GM23338 (cell line): ENCODE results near the gene WDR73. TPM values are rescaled to one million over a fixed set of nuclear protein-coding genes. Genes with fewer than 3 reads are reported as not detected.
A peak's percentile ranks its signal among the peaks of the same experiment; 100 is the strongest.

Experiments
- ATAC-seq: fragments of 200-7000 bp; cut with Tn5 transposase; 3 replicates; pipeline ENCODE4 v1.9.1; 2020
- DNase-seq: peaks from one replicate; pipeline ENCODE4 v3.0.0-alpha.2; 2015; ENCODE audit warnings: low spot score
- H2AFZ ChIP-seq: fragments of 200-600 bp; sonication (generic); 2 replicates; pipeline ENCODE4 v1.8.0; 2016; ENCODE audit warnings: antibody characterized with exemption, mild to moderate bottlenecking, moderate library complexity
- H3F3A ChIP-seq: fragments of 200-600 bp; sonication (generic); replicated peaks from 2 replicates; pipeline ENCODE4 v1.8.0; 2017; ENCODE audit warnings: antibody characterized with exemption, mixed run types, low read depth
- H3K27ac ChIP-seq: fragments of 200-600 bp; sonication (generic); 2 replicates; pipeline ENCODE4 v1.6.1; 2016; ENCODE audit warnings: low read depth
- H3K27me3 ChIP-seq: fragments of 200-600 bp; sonication (generic); 2 replicates; pipeline ENCODE4 v1.8.0; 2016; ENCODE audit warnings: mild to moderate bottlenecking, mixed run types, moderate library complexity; ENCODE audit not compliant: insufficient read depth
- H3K36me3 ChIP-seq: fragments of 200-600 bp; sonication (generic); 2 replicates; pipeline ENCODE4 v1.8.0; 2016; ENCODE audit warnings: mild to moderate bottlenecking; ENCODE audit not compliant: insufficient read depth
- H3K4me1 ChIP-seq: fragments of 200-600 bp; sonication (generic); 2 replicates; pipeline ENCODE4 v1.8.0; 2016; ENCODE audit warnings: mild to moderate bottlenecking, moderate library complexity; ENCODE audit not compliant: insufficient read depth
- H3K4me2 ChIP-seq: fragments of 200-600 bp; sonication (generic); 2 replicates; pipeline ENCODE4 v1.7.1; 2017; ENCODE audit warnings: mixed run types
- H3K4me3 ChIP-seq: fragments of 200-600 bp; sonication (generic); 2 replicates; pipeline ENCODE4 v1.6.1; 2016; ENCODE audit warnings: mixed run types
- H3K79me2 ChIP-seq: fragments of 200-600 bp; sonication (generic); replicated peaks from 2 replicates; pipeline ENCODE4 v1.8.0; 2017; ENCODE audit warnings: mild to moderate bottlenecking; ENCODE audit not compliant: insufficient read depth
- H3K9me2 ChIP-seq: fragments of 200-600 bp; sonication (generic); 2 replicates; pipeline ENCODE4 v1.8.0; 2017; ENCODE audit not compliant: insufficient read depth
- H4K20me1 ChIP-seq: fragments of 200-600 bp; sonication (generic); replicated peaks from 2 replicates; pipeline ENCODE4 v1.8.0; 2017; ENCODE audit warnings: mild to moderate bottlenecking; ENCODE audit not compliant: insufficient read depth
- H3K27ac Mint-ChIP-seq: 2 replicates; pipeline ENCODE4 v1.8.0; 2020; ENCODE audit warnings: inconsistent platforms, mild to moderate bottlenecking, moderate library complexity, mixed read lengths
- H3K27me3 Mint-ChIP-seq: 3 replicates; pipeline ENCODE4 v1.8.0; 2022; ENCODE audit warnings: low read depth, mild to moderate bottlenecking, moderate library complexity, mixed read lengths, inconsistent platforms; ENCODE audit not compliant: insufficient read depth, poor library complexity
- H3K36me3 Mint-ChIP-seq: 3 replicates; pipeline ENCODE4 v1.8.0; 2021; ENCODE audit warnings: low read depth, mild to moderate bottlenecking, inconsistent platforms, moderate library complexity, mixed read lengths
- H3K4me1 Mint-ChIP-seq: 3 replicates; pipeline ENCODE4 v1.8.0; 2020; ENCODE audit warnings: mild to moderate bottlenecking, inconsistent platforms, mixed read lengths
- H3K4me3 Mint-ChIP-seq: 3 replicates; pipeline ENCODE4 v1.8.0; 2021; ENCODE audit warnings: moderate library complexity, mild to moderate bottlenecking, inconsistent platforms, mixed read lengths
- H3K9me3 Mint-ChIP-seq: 3 replicates; pipeline ENCODE4 v1.8.0; 2020; ENCODE audit warnings: moderate library complexity, mild to moderate bottlenecking, inconsistent platforms, mixed read lengths
- CREB1 ChIP-seq: fragments of 250-450 bp; sonication (Bioruptor Pico); IDR thresholded peaks from 2 replicates; pipeline ENCODE4 v1.5.0; 2020; ENCODE audit warnings: low read depth, mild to moderate bottlenecking, moderate library complexity
- EZH2 ChIP-seq: fragments of 200-600 bp; sonication (generic); IDR thresholded peaks from one replicate; pipeline ENCODE4 v1.8.0; 2017; ENCODE audit warnings: antibody characterized with exemption, mild to moderate bottlenecking, low read depth; ENCODE audit not compliant: unreplicated experiment
- JUNB ChIP-seq: IDR thresholded peaks from one replicate; pipeline ENCODE4 v1.6.1; 2016; ENCODE audit warnings: antibody characterized with exemption; ENCODE audit not compliant: unreplicated experiment
- POLR2AphosphoS5 ChIP-seq: IDR thresholded peaks from 2 replicates; pipeline ENCODE4 v1.6.1; 2016; ENCODE audit warnings: antibody characterized with exemption, low read depth
- STAT1 ChIP-seq: IDR thresholded peaks from one replicate; pipeline ENCODE4 v1.6.1; 2016; ENCODE audit warnings: antibody characterized with exemption; ENCODE audit not compliant: unreplicated experiment
- polyA plus RNA-seq: library from polyadenylated mRNA; unstranded; fragments of >200 nt; fragmentation: Nextera tagmentation; extraction: Ambion mirVana; gene quantifications from 2 replicates; pipeline ENCODE4 v1.2.1, GENCODE V29; 2016
- total RNA-seq: library from RNA; depleted of rRNA; stranded (reverse); fragments of >200 nt; shearing (Covaris generic); gene quantifications from 2 replicates; pipeline ENCODE4 v1.2.3, GENCODE V29; 2014
- TF ChIP-seq, protein P1 (sequence below): fragments of 250-450 bp; sonication (Bioruptor Pico); IDR thresholded peaks from 2 replicates; pipeline ENCODE4 v1.5.0; 2020; ENCODE audit warnings: mild to moderate bottlenecking, moderate library complexity
- TF ChIP-seq, protein P2 (sequence below): IDR thresholded peaks from one replicate; pipeline ENCODE4 v1.6.1; 2018; ENCODE audit warnings: antibody characterized with exemption; ENCODE audit not compliant: unreplicated experiment
- TF ChIP-seq, protein P3 (sequence below), 2 experiments: fragments of 200-600 bp in 1 of 2; sonication (generic) in 1 of 2; conservative IDR thresholded peaks; 2 replicates each; pipeline versions ENCODE4 v1.5.1 to v1.6.1; 2016 to 2017; ENCODE audit warnings: antibody characterized with exemption in 2 of 2, low read depth in 2 of 2, mild to moderate bottlenecking in 2 of 2, moderate library complexity in 1 of 2
- TF ChIP-seq, protein P4 (sequence below): IDR thresholded peaks from 2 replicates; pipeline ENCODE4 v1.6.1; 2016; ENCODE audit warnings: antibody characterized with exemption

Gene WDR73
- total and polyA plus RNA-seq, 2 experiments from 2014 or later = 14.8 to 25.2 TPM

DNA sequence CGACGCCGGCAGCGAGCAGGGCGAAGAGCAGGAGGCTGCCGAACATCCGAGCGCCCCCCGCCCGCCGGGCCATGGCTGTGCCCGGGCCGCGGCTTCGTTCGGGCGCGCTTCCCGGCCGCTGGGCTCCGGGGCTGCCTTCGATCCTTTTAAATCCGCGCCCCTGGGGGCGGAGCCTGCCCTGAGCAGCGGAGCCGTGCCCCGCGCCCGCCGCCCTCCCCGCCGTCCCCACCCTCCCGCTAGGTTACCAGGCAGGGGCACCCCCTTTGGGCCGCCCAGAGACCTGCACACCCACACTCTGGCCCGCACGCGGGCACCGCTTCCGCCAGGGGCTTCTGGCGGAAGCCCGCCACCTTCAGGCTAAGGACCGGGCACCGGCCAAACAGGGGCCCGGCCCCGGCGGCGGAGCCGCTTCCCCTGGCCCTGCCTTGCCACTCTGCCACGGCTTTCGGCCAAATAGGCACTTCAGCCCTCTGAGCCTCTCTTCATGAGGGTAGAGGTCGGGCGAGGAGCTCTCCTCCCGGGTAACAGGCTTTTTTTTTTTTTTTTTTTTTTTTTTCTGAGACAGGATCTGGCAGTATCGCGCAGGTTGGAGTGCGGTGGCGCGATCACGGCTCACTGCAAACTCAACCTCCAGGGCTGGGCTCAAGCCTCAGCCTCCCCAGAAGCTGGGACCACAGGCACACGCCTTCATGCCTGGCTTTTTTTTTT lies 4.2 kb upstream of the WDR73 start, which contains the start of gene NMB:
TSS of gene NMB (minus strand) at position 120 of the 708 bp plus-strand sequence. CDS start at position 73, 47 bp downstream.
- H3K36me3 Mint-ChIP-seq = peaks cover 6% of the 10 kb centered on the region; the same call in 1 of the 3 replicates
- no peak for TF ChIP-seq EZH2
- TF ChIP-seq, protein P1, sequence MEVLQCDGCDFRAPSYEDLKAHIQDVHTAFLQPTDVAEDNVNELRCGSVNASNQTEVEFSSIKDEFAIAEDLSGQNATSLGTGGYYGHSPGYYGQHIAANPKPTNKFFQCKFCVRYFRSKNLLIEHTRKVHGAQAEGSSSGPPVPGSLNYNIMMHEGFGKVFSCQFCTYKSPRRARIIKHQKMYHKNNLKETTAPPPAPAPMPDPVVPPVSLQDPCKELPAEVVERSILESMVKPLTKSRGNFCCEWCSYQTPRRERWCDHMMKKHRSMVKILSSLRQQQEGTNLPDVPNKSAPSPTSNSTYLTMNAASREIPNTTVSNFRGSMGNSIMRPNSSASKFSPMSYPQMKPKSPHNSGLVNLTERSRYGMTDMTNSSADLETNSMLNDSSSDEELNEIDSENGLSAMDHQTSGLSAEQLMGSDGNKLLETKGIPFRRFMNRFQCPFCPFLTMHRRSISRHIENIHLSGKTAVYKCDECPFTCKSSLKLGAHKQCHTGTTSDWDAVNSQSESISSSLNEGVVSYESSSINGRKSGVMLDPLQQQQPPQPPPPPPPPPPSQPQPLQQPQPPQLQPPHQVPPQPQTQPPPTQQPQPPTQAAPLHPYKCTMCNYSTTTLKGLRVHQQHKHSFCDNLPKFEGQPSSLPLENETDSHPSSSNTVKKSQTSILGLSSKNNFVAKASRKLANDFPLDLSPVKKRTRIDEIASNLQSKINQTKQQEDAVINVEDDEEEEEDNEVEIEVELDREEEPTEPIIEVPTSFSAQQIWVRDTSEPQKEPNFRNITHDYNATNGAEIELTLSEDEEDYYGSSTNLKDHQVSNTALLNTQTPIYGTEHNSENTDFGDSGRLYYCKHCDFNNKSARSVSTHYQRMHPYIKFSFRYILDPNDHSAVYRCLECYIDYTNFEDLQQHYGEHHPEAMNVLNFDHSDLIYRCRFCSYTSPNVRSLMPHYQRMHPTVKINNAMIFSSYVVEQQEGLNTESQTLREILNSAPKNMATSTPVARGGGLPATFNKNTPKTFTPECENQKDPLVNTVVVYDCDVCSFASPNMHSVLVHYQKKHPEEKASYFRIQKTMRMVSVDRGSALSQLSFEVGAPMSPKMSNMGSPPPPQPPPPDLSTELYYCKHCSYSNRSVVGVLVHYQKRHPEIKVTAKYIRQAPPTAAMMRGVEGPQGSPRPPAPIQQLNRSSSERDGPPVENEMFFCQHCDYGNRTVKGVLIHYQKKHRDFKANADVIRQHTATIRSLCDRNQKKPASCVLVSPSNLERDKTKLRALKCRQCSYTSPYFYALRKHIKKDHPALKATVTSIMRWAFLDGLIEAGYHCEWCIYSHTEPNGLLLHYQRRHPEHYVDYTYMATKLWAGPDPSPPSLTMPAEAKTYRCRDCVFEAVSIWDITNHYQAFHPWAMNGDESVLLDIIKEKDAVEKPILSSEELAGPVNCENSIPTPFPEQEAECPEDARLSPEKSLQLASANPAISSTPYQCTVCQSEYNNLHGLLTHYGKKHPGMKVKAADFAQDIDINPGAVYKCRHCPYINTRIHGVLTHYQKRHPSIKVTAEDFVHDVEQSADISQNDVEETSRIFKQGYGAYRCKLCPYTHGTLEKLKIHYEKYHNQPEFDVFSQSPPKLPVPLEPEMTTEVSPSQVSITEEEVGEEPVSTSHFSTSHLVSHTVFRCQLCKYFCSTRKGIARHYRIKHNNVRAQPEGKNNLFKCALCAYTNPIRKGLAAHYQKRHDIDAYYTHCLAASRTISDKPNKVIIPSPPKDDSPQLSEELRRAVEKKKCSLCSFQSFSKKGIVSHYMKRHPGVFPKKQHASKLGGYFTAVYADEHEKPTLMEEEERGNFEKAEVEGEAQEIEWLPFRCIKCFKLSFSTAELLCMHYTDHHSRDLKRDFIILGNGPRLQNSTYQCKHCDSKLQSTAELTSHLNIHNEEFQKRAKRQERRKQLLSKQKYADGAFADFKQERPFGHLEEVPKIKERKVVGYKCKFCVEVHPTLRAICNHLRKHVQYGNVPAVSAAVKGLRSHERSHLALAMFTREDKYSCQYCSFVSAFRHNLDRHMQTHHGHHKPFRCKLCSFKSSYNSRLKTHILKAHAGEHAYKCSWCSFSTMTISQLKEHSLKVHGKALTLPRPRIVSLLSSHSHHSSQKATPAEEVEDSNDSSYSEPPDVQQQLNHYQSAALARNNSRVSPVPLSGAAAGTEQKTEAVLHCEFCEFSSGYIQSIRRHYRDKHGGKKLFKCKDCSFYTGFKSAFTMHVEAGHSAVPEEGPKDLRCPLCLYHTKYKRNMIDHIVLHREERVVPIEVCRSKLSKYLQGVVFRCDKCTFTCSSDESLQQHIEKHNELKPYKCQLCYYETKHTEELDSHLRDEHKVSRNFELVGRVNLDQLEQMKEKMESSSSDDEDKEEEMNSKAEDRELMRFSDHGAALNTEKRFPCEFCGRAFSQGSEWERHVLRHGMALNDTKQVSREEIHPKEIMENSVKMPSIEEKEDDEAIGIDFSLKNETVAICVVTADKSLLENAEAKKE (CRISPR knock-in tag) = no peak
- TF ChIP-seq JUNB = no peak
- TF ChIP-seq, protein P2, sequence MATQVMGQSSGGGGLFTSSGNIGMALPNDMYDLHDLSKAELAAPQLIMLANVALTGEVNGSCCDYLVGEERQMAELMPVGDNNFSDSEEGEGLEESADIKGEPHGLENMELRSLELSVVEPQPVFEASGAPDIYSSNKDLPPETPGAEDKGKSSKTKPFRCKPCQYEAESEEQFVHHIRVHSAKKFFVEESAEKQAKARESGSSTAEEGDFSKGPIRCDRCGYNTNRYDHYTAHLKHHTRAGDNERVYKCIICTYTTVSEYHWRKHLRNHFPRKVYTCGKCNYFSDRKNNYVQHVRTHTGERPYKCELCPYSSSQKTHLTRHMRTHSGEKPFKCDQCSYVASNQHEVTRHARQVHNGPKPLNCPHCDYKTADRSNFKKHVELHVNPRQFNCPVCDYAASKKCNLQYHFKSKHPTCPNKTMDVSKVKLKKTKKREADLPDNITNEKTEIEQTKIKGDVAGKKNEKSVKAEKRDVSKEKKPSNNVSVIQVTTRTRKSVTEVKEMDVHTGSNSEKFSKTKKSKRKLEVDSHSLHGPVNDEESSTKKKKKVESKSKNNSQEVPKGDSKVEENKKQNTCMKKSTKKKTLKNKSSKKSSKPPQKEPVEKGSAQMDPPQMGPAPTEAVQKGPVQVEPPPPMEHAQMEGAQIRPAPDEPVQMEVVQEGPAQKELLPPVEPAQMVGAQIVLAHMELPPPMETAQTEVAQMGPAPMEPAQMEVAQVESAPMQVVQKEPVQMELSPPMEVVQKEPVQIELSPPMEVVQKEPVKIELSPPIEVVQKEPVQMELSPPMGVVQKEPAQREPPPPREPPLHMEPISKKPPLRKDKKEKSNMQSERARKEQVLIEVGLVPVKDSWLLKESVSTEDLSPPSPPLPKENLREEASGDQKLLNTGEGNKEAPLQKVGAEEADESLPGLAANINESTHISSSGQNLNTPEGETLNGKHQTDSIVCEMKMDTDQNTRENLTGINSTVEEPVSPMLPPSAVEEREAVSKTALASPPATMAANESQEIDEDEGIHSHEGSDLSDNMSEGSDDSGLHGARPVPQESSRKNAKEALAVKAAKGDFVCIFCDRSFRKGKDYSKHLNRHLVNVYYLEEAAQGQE = no peak
- TF ChIP-seq POLR2AphosphoS5 = peak; percentile 72
- TF ChIP-seq CREB1 (CRISPR knock-in tag) = no peak
- TF ChIP-seq STAT1 = no peak
- TF ChIP-seq, protein P3, sequence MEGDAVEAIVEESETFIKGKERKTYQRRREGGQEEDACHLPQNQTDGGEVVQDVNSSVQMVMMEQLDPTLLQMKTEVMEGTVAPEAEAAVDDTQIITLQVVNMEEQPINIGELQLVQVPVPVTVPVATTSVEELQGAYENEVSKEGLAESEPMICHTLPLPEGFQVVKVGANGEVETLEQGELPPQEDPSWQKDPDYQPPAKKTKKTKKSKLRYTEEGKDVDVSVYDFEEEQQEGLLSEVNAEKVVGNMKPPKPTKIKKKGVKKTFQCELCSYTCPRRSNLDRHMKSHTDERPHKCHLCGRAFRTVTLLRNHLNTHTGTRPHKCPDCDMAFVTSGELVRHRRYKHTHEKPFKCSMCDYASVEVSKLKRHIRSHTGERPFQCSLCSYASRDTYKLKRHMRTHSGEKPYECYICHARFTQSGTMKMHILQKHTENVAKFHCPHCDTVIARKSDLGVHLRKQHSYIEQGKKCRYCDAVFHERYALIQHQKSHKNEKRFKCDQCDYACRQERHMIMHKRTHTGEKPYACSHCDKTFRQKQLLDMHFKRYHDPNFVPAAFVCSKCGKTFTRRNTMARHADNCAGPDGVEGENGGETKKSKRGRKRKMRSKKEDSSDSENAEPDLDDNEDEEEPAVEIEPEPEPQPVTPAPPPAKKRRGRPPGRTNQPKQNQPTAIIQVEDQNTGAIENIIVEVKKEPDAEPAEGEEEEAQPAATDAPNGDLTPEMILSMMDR (conservative IDR thresholded peaks at IDR 0.05; ENCODE audit: low read depth in 2 of 2) = peak; percentile 66 to 68
- TF ChIP-seq, protein P4, sequence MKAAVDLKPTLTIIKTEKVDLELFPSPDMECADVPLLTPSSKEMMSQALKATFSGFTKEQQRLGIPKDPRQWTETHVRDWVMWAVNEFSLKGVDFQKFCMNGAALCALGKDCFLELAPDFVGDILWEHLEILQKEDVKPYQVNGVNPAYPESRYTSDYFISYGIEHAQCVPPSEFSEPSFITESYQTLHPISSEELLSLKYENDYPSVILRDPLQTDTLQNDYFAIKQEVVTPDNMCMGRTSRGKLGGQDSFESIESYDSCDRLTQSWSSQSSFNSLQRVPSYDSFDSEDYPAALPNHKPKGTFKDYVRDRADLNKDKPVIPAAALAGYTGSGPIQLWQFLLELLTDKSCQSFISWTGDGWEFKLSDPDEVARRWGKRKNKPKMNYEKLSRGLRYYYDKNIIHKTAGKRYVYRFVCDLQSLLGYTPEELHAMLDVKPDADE = no peak
- Histone ChIP-seq H3F3A (peaks cover 19% of the 10 kb centered on the region), H3K27ac (peak within 1 kb of the TSS; percentile 86; the same call in 1 of the 2 replicates), H3K4me1 (peaks cover 31% of the 10 kb centered on the region), H2AFZ (peak within 1 kb of the TSS; percentile 91), H3K27me3 (peaks cover 12% of the 10 kb centered on the region), H3K9me2 (no peaks in the 10 kb centered on the region), H3K36me3 (no peaks in the 10 kb centered on the region), H3K4me2 (peak within 1 kb of the TSS; percentile 96), H3K4me3 (peak within 1 kb of the TSS; percentile 82), H3K79me2 (peaks cover 7% of the 10 kb centered on the region), H4K20me1 (peaks cover 8% of the 10 kb centered on the region; the same call in 1 of the 2 replicates)
- peak within 1 kb of the TSS; percentile 73 for H3K4me3 Mint-ChIP-seq
- H3K9me3 Mint-ChIP-seq = no peaks in the 10 kb centered on the region
- DNase-seq = peak; percentile 97
- H3K27ac Mint-ChIP-seq = peak within 1 kb of the TSS; percentile 44; the same call in 1 of the 2 replicates
- peaks cover 35% of the 10 kb centered on the region for H3K4me1 Mint-ChIP-seq
- peak; percentile 80 for ATAC-seq
- peaks cover 21% of the 10 kb centered on the region for H3K27me3 Mint-ChIP-seq
